ENCODE data around the gene RFTN1. TPM values are rescaled to one million over a fixed set of nuclear protein-coding genes. Genes with fewer than 3 reads are reported as not detected.

Gene RFTN1
- total RNA-seq, 1 experiment from 2014 or later: 120 TPM

- DNase-seq (ENCODE audit: low read depth): no peak
These were observed 75.9 kb downstream of the RFTN1 start for GRCh38 chr3:16437640-16438039.

DNA sequence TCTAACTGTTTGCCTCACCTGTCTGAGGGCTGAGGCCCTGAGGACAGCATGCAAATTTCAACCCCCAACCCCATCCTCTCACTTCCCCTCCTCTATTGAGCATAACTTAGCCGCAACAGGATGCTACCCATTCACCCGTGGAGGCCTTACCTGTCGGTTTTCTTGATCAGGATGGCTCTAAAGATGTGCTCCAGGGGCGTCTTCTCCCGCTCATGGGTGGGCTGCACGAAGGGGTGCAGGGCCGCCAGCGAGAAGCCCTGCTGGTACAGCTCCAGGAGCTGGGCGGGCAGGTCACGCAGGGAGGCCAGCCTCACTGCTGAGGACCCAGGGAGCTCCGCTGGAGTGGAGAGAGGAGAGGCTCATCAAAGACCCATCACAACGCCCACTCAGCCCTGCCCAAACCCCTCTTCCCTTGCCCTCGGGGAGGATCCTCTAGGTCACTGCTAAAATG is 79.8 kb downstream of the RFTN1 start:
- no peak for DNase-seq (ENCODE audit: low read depth)

GRCh38 chr3:16432714-16433113 is 80.8 kb downstream of the RFTN1 start:
- no peak for DNase-seq (ENCODE audit: low read depth)

DNA sequence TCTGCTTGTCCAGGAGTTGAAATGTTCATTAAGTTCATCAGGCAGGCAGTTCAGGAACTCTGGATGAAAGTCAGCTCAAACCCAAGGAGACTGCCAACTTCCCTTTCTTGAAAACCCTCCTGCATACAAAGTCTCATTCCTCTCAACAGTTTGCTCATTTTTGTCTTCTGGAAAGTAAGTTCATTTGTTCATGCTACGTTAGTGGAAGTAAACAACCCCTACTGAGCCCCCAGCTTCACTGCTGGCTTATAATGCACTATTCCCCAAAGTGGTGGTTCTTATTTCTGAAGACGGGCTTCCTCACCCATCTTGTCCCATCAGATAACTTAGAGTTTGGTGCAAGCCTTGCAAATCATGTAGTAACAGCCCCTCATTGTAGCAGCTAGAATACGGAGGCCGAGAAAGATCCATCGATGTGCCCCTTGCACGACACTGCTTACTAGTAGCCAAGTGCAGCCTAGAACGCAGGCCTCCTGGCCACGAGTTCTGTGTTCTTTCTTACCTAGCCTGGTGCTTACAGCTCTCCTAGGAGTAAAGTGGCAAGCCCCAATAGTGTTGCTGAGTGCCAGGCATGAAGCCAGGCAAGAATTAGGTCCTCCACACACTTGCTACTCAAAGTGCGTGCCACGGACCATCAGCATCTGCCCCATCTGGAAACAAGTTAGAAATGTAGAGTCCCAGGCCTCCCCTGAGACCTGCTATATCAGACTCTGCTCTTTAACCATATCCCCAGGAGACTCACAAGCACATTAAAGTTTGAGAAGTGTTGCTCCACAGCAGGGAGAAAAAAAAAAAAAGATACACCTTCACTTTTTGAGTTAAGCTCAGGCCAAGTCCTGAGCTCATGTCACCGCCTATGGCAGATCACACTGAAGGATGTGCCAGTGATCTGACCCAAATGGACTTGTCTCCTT is 82.5 kb downstream of the RFTN1 start:
- DNase-seq (ENCODE audit: low read depth): no peak

DNA sequence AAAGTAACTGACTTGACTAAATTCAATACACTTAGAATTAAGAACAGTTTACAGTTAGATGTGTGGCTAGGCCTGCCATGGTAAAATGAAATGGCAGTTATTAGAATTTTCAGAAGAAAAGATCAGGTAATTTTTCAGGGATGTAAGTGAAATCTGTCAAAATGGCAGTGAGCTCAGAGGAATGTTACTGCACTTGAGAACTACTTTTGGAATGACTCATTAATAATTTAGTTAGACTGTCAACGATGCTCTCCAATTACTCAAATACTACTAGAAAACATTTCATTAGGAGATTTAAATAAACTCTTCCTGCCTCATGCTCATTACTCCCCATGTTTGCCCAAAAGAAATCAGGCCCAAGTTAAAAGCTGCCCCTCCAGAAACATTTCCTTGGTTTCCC is 84.4 kb downstream of the RFTN1 start:
- DNase-seq (ENCODE audit: low read depth): no peak

GRCh38 chr3:16428612-16429011 is 84.9 kb downstream of the RFTN1 start:
- no peak for DNase-seq (ENCODE audit: low read depth)

- DNase-seq (ENCODE audit: low read depth): peak; percentile 92
These were observed 86.2 kb downstream of the RFTN1 start for GRCh38 chr3:16427103-16427965.

DNA sequence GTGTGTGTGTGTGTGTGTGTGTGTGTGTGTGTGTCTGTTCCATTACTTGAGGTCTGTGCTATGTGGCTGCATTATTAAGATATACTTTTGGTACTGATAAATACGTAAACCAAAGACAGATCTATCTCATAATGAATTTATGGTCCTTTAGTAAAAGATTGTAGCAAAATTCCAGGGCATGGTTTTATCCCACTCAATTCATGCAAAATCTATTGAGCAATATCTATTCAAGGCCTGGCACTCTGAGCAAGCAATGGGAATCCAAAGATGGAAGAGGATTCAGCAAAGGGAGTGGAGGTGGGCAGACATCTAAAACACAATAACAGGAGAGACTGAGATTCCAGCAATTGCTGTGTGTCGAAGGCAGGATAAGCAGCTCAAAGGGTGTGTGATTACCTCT is 86.8 kb downstream of the RFTN1 start:
- DNase-seq (ENCODE audit: low read depth): no peak

DNA sequence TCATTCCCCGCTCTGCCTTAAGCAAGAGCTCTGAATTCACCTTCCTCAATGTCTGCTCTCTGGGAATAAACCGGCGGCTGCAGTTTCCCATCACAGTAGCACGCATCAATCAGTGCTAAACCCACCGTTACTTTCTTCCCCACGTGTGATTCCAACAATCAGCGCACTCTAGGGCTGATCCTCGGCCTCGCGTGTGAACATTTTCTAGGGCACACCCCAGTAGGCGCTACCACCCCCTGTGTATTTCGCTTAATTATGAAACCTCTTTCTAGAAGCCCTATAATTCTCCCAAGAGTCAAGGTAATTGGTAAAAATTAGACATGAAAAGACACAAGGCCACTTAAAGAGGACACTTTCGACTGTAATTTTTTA is 87.5 kb downstream of the RFTN1 start:
- no peak for DNase-seq (ENCODE audit: low read depth)

GRCh38 chr3:16425398-16426028 is 88.0 kb downstream of the RFTN1 start:
- DNase-seq (ENCODE audit: low read depth): no peak

- no peak for DNase-seq (ENCODE audit: low read depth)
These were observed 89.4 kb downstream of the RFTN1 start for GRCh38 chr3:16423947-16424673.

GRCh38 chr3:16423298-16423697 is 90.2 kb downstream of the RFTN1 start:
- DNase-seq (ENCODE audit: low read depth): no peak

DNA sequence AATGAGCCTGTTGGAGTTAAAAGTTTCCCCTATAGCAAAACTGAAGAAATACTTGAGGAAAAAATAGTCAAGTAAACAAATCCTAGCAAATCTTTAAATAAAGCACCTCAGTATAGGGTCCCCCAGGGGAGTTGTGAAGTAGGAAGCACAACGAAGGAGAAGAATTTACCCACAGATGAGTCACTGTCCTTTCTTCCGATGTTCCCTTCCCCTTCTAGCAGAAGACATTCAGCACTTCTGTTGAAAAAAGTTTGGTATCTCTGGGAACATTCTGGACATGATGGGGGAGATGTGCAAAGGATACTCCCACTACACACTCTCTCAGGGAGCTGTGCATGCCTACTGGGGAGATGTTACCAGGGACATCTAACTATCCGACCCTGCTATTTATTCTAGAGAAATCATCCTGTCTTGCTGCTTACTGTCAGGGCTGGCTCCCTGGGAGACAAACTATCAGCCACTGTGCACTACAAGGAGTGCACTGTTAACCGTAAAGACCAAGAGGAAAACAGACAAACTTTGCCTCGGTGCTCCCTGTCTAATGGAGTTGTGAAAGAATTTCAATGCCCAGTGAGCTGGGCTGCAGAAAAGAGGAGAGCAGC is 93.8 kb downstream of the RFTN1 start:
- peak; percentile 76 for DNase-seq (ENCODE audit: low read depth)

- no peak for DNase-seq (ENCODE audit: low read depth)
These were observed 95.4 kb downstream of the RFTN1 start for GRCh38 chr3:16417945-16418739.

- peak; percentile 60 for DNase-seq (ENCODE audit: low read depth)
These were observed 97.5 kb downstream of the RFTN1 start for GRCh38 chr3:16415911-16416476.

GRCh38 chr3:16413321-16413720 is 100.2 kb downstream of the RFTN1 start:
- DNase-seq (ENCODE audit: low read depth): no peak

DNA sequence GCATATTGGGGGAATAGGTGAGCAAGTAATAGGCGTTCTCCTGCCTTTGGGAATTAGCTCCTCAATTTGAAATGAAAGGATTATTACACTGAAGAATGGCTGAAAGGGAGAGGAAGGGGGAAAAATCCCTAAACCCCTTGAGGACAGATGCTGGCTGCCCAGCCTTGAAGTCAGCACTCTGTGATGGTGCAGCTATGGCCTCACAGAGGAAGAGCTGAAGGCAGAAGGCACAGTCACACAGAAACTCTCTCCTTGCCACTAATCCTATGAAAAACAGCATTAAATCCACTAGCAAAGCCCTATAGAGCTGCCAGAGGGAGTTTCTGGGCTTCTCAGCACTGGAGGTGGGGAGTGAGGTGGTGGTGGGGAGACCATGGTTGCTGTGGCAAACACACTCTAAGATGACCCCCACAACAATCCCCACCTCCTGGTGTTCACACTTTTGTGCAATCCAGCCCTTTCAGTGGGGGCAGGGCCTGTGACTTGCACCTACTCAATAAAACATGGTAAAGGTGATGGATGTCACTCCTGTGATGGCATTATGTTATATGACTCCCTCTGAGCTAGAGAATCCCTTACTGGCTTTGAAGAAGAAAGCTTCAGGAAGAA is 101.2 kb downstream of the RFTN1 start:
- DNase-seq (ENCODE audit: low read depth): no peak

DNA sequence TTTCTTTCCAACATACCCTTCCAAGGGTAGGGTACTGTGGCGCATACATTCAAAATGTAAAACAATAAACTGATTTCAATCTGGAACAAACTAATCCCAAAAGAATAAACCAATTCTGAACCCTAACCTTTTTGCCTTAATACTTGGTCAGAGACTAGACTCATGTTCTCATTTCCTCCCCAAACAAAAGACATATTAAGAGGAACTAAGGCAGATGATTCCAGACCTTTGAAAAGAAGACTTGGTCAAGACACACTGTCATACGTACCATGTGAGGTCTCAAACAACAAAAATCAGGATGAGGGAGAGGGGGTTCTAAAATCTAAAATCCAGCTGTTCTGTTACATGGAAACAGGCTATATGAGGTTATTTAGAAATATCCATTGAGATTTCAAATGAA is 102.1 kb downstream of the RFTN1 start:
- no peak for DNase-seq (ENCODE audit: low read depth)

DNA sequence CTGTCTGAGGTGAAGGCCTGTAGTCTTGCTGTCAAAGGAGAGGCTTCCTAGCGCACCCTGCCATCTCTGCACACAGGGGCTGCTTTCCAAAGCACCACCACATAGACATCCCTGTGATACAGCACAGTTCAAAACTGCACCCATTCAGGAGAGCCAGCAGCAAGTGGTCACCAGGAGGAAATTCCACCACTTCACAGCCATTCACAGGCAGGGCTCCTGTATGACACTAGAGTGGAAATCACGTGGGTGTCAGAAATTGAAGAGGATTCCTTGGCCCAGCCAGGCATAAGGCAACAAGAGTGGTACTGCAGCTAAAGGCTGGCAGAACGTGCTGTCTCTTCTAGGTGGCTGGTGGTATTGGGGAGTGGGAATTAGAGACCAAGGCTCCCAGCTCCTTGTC is 102.8 kb downstream of the RFTN1 start:
- no peak for DNase-seq (ENCODE audit: low read depth)

GRCh38 chr3:16409032-16409431 is 104.5 kb downstream of the RFTN1 start:
- DNase-seq (ENCODE audit: low read depth): no peak

Data from RPMI7951 (cell line).